GM03348 (cell line): ENCODE data around the gene RAB33B.

Experiments
- DNase-seq: peaks from one replicate; pipeline ENCODE4 v3.0.0; 2012; ENCODE audit warnings: low spot score

The RAB33B gene

GRCh38 chr4:139508581-139509237, 54.8 kb downstream of the RAB33B start:
- DNase-seq: no peak

GRCh38 chr4:139509727-139510410, 55.9 kb downstream of the RAB33B start:
- no peak for DNase-seq

- DNase-seq: no peak
Observed at GRCh38 chr4:139511320-139511719, 57.4 kb downstream of the RAB33B start.

GRCh38 chr4:139514382-139515059, 60.6 kb downstream of the RAB33B start:
- no peak for DNase-seq

GRCh38 chr4:139515531-139515958, 61.6 kb downstream of the RAB33B start:
- DNase-seq: no peak

- DNase-seq: no peak
Observed at GRCh38 chr4:139521754-139522401, 68.0 kb downstream of the RAB33B start.

- no peak for DNase-seq
Observed at GRCh38 chr4:139522457-139522856, 68.5 kb downstream of the RAB33B start.

GRCh38 chr4:139523076-139523475, 69.2 kb downstream of the RAB33B start:
- DNase-seq: no peak

- no peak for DNase-seq
Observed at GRCh38 chr4:139524062-139524631, 70.2 kb downstream of the RAB33B start.

GRCh38 chr4:139525414-139525813, 71.5 kb downstream of the RAB33B start:
- no peak for DNase-seq
